Motor neuron (in vitro differentiated cells): ENCODE measurements around the gene PLEKHS1. TPM values are rescaled to one million over a fixed set of nuclear protein-coding genes. Genes with fewer than 3 reads are reported as not detected.
"Not testable (repeated sequence)": the region's sequence is repeated elsewhere in the genome, so short reads cannot be mapped to it uniquely, and the experiment has no call there.

Source experiments
- ATAC-seq, 8 experiments: fragments of 200-7000 bp; cut with Tn5 transposase; replicated peaks in 6 of 8; 2 replicates each; pipeline ENCODE4 v1.8.0; 2021; ENCODE audit warnings: mild to moderate bottlenecking in 8 of 8, moderate library complexity in 8 of 8
- H3K27ac ChIP-seq, 2 donors: fragments of 250-450 bp; sonication (Bioruptor Pico); 2 replicates each; pipeline ENCODE4 v1.9.0; 2021; ENCODE audit warnings: antibody characterized with exemption in 2 of 2, mild to moderate bottlenecking in 2 of 2, moderate library complexity in 1 of 2
- H3K4me1 ChIP-seq, 2 donors: fragments of 250-450 bp; sonication (Bioruptor Pico); replicated peaks in 1 of 2; 2 replicates each; pipeline ENCODE4 v1.6.1; 2021; ENCODE audit warnings: antibody characterized with exemption in 2 of 2, mild to moderate bottlenecking in 2 of 2, moderate library complexity in 1 of 2
- H3K4me3 ChIP-seq, 5 donors: fragments of 250-450 bp; sonication (Bioruptor Pico); 2 replicates each; pipeline ENCODE4 v1.9.0; 2021; ENCODE audit warnings: antibody characterized with exemption in 5 of 5, mild to moderate bottlenecking in 5 of 5, moderate library complexity in 4 of 5
- WGBS, 10 experiments: fragments of 450-650 bp; shearing (Covaris generic); methylation state at CpG; one replicate each; pipeline ENCODE4 v1.0.0; 2022; 5-methylcytosine and 5-hydroxymethylcytosine counted together
- in situ Hi-C, 9 experiments: fragments of 400-800 bp; cut with MboI; loops; one replicate each; pipeline ENCODE4 v1.15.0; 2021; ENCODE audit warnings: low sequenced_read_pairs in 9 of 9, low pct_unique_long_range_greater_than_20kb in 2 of 9; ENCODE audit not compliant: unreplicated experiment in 9 of 9
- total RNA-seq, 8 experiments: library from RNA; unstranded; fragments of 300-600 nt; gene quantifications; 2 replicates each; pipeline versions ENCODE4 v1.2.3 to v1.2.4, GENCODE V29; 2022

The PLEKHS1 gene
- total RNA-seq, 8 experiments from 2014 or later = 0.14 to 0.47 (median 0.25) TPM; not detected in 2

- H3K4me3 ChIP-seq = no peak overlapping the region
- H3K27ac ChIP-seq = no peak overlapping the region
- in situ Hi-C loops = loop anchor here in 1 of 9 experiments (25.0 kb wide), 1 partner anchor 336 kb away; no protein-coding TSS in a partner anchor
- ATAC-seq = no peak
- no peaks in the 10 kb centered on the region for H3K4me1 ChIP-seq
- WGBS, 10 experiments = 33 to 100% (median 94%) methylated on average over 1 of the region's 1 CpG; no CpG with 5 or more reads in 2 of the 10 experiments
Observed at GRCh38 chr10:113776553-113776952, 25.1 kb downstream of the PLEKHS1 start.

- in situ Hi-C loops = loop anchor here in 1 of 9 experiments (25.0 kb wide), 1 partner anchor 332 kb away; no protein-coding TSS in a partner anchor
- peak in 1 of 8 experiments; percentile 25 for ATAC-seq
- Histone ChIP-seq H3K4me3 (no peak overlapping the region), H3K4me1 (no peaks in the 10 kb centered on the region), H3K27ac (no peak overlapping the region)
- WGBS, 10 experiments = 38 to 100% (median 60%) methylated on average over 1 to 3 of the region's 3 CpGs; no CpG with 5 or more reads in 5 of the 10 experiments
Observed at GRCh38 chr10:113780681-113781250, 29.3 kb downstream of the PLEKHS1 start.

GRCh38 chr10:113782367-113782766 is 30.9 kb downstream of the PLEKHS1 start:
- 40 to 89% (median 77%) methylated on average over 4 to 14 of the region's 14 CpGs; no CpG with 5 or more reads in 2 of the 10 experiments for WGBS, 10 experiments
- no peak overlapping the region for H3K27ac ChIP-seq
- no peak overlapping the region for H3K4me3 ChIP-seq
- no peak for ATAC-seq
- in situ Hi-C loops = loop anchor here in 1 of 9 experiments (25.0 kb wide), 1 partner anchor 330 kb away; no protein-coding TSS in a partner anchor
- H3K4me1 ChIP-seq = no peaks in the 10 kb centered on the region

GRCh38 chr10:113782986-113783704 is 31.7 kb downstream of the PLEKHS1 start:
- H3K4me1 ChIP-seq = no peaks in the 10 kb centered on the region
- 48 to 90% (median 83%) methylated on average over 3 to 8 of the region's 8 CpGs for WGBS, 10 experiments
- no peak overlapping the region for H3K27ac ChIP-seq
- no peak for ATAC-seq
- in situ Hi-C loops = loop anchor here in 1 of 9 experiments (25.0 kb wide), 1 partner anchor 329 kb away; no protein-coding TSS in a partner anchor
- H3K4me3 ChIP-seq = no peak overlapping the region

- in situ Hi-C loops = loop anchor here in 1 of 9 experiments (25.0 kb wide), 1 partner anchor 324 kb away; no protein-coding TSS in a partner anchor
- no peak overlapping the region for H3K27ac ChIP-seq
- ATAC-seq = peak in 4 of 8 experiments; percentile 12 to 79 (median 49)
- peaks cover 0 to 4% of the 10 kb centered on the region in 2 donors for H3K4me1 ChIP-seq
- 0 to 100% (median 74%) methylated on average over 1 to 8 of the region's 9 CpGs; no CpG with 5 or more reads in 1 of the 10 experiments for WGBS, 10 experiments
- H3K4me3 ChIP-seq = no peak overlapping the region
Observed at GRCh38 chr10:113788604-113789083, 37.2 kb downstream of the PLEKHS1 start.

GRCh38 chr10:113791691-113792090 is 40.2 kb downstream of the PLEKHS1 start:
- WGBS, 10 experiments = 0 to 88% (median 52%) methylated on average over 1 to 2 of the region's 2 CpGs; no CpG with 5 or more reads in 2 of the 10 experiments
- Histone ChIP-seq H3K4me3 (no peak overlapping the region), H3K4me1 (peaks cover 0 to 4% of the 10 kb centered on the region in 2 donors), H3K27ac (no peak overlapping the region)
- in situ Hi-C loops = loop anchor here in 3 of 9 experiments (10.0 to 25.0 kb wide), 2 partner anchors 313 to 321 kb away; no protein-coding TSS in a partner anchor
- peak in 3 of 8 experiments; percentile 26 to 88 (median 79) for ATAC-seq

- in situ Hi-C loops = loop anchor here in 2 of 9 experiments (10.0 to 25.0 kb wide), 2 partner anchors 303 to 311 kb away; no protein-coding TSS in a partner anchor
- 0 to 100% (median 86%) methylated on average over 3 to 6 of the region's 6 CpGs for WGBS, 10 experiments
- no peaks in the 10 kb centered on the region for H3K4me1 ChIP-seq
- no peak overlapping the region for H3K4me3 ChIP-seq
- ATAC-seq = peak in 3 of 8 experiments; percentile 76 to 87 (median 86)
- no peak overlapping the region for H3K27ac ChIP-seq
Observed at GRCh38 chr10:113801569-113801968, 50.1 kb downstream of the PLEKHS1 start.

GRCh38 chr10:113802997-113803396 is 51.5 kb downstream of the PLEKHS1 start:
- in situ Hi-C loops = loop anchor here in 2 of 9 experiments (10.0 to 25.0 kb wide), 2 partner anchors 302 to 309 kb away; no protein-coding TSS in a partner anchor
- H3K4me1 ChIP-seq = no peaks in the 10 kb centered on the region
- no peak for ATAC-seq
- H3K27ac ChIP-seq = no peak overlapping the region
- WGBS, 10 experiments = 18 to 100% (median 88%) methylated on average over 1 to 4 of the region's 4 CpGs; no CpG with 5 or more reads in 2 of the 10 experiments
- no peak overlapping the region for H3K4me3 ChIP-seq

GRCh38 chr10:113806503-113806902 is 55.0 kb downstream of the PLEKHS1 start:
- 53 to 92% (median 87%) methylated on average over 1 to 4 of the region's 4 CpGs; no CpG with 5 or more reads in 4 of the 10 experiments for WGBS, 10 experiments
- Histone ChIP-seq H3K27ac (no peak overlapping the region), H3K4me3 (no peak overlapping the region), H3K4me1 (no peaks in the 10 kb centered on the region)
- no peak for ATAC-seq
- in situ Hi-C loops = loop anchor here in 2 of 9 experiments (10.0 to 25.0 kb wide), 2 partner anchors 298 to 306 kb away; no protein-coding TSS in a partner anchor

- no peak overlapping the region for H3K27ac ChIP-seq
- no peak overlapping the region for H3K4me3 ChIP-seq
- in situ Hi-C loops = loop anchor here in 2 of 9 experiments (10.0 to 25.0 kb wide), 2 partner anchors 297 to 304 kb away; no protein-coding TSS in a partner anchor
- no peak for ATAC-seq
- no peaks in the 10 kb centered on the region for H3K4me1 ChIP-seq
- 20 to 90% (median 68%) methylated on average over 1 to 3 of the region's 3 CpGs for WGBS, 10 experiments
Observed at GRCh38 chr10:113808168-113808567, 56.7 kb downstream of the PLEKHS1 start.

- H3K4me3 ChIP-seq, H3K4me1 ChIP-seq, H3K27ac ChIP-seq, ATAC-seq: not testable (repeated sequence)
- WGBS, 10 experiments = 0 to 60% (median 50%) methylated on average over 1 of the region's 1 CpG; no CpG with 5 or more reads in 6 of the 10 experiments
- in situ Hi-C loops = loop anchor here in 1 of 9 experiments (25.0 kb wide), 1 partner anchor 298 kb away; no protein-coding TSS in a partner anchor
Observed at GRCh38 chr10:113814700-113815099, 63.2 kb downstream of the PLEKHS1 start.

- Histone ChIP-seq H3K27ac (no peak overlapping the region), H3K4me3 (no peak overlapping the region), H3K4me1 (no peaks in the 10 kb centered on the region)
- 57 to 100% (median 94%) methylated on average over 1 to 3 of the region's 4 CpGs; no CpG with 5 or more reads in 2 of the 10 experiments for WGBS, 10 experiments
- in situ Hi-C loops = loop anchor here in 1 of 9 experiments (25.0 kb wide), 1 partner anchor 292 kb away; no protein-coding TSS in a partner anchor
- ATAC-seq = no peak
Observed at GRCh38 chr10:113819989-113820388, 68.5 kb downstream of the PLEKHS1 start.
